ENCODE results near the gene PDE1A.

PDE1A gene

DNA sequence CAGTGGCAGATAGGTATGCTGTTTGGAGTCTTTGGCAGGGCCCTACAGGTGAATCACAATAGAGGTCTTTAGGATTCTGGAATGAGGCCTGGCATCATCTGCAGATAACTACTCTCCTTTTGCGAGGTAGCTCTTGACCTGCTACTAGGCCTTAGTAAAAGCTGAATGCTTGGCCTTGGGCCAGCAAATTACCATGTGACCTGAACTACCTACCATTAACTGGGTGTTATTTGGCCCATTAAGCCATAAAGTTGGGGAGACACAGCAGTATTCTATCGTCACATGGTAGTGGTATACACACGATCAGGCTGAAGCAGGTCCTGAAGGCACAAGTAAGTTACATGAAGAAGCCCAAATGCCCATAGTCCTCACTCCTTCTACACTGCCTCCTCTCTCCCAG is 263.0 kb downstream of the PDE1A start:
- H3K4me3 Mint-ChIP-seq, result no peak overlapping the region
- H3K36me3 Mint-ChIP-seq (ENCODE audit: low read depth), result no peaks in the 10 kb centered on the region
- no peaks in the 10 kb centered on the region for H3K4me1 Mint-ChIP-seq (ENCODE audit: low read depth)
- no peaks in the 10 kb centered on the region for H3K9me3 Mint-ChIP-seq
- H3K27ac Mint-ChIP-seq, result no peak overlapping the region
- H3K27me3 Mint-ChIP-seq (ENCODE audit: low read depth), result peaks cover 3% of the 10 kb centered on the region

GRCh38 chr2:182148344-182148743 is 278.5 kb downstream of the PDE1A start:
- Mint-ChIP-seq H3K27ac (no peak overlapping the region), H3K4me1 (ENCODE audit: low read depth) (no peaks in the 10 kb centered on the region), H3K4me3 (no peak overlapping the region), H3K27me3 (ENCODE audit: low read depth) (no peaks in the 10 kb centered on the region), H3K9me3 (no peaks in the 10 kb centered on the region), H3K36me3 (ENCODE audit: low read depth) (no peaks in the 10 kb centered on the region)

- Mint-ChIP-seq H3K9me3 (no peaks in the 10 kb centered on the region), H3K27me3 (ENCODE audit: low read depth) (no peaks in the 10 kb centered on the region), H3K4me1 (ENCODE audit: low read depth) (no peaks in the 10 kb centered on the region), H3K36me3 (ENCODE audit: low read depth) (no peaks in the 10 kb centered on the region), H3K4me3 (no peak overlapping the region), H3K27ac (no peak overlapping the region)
Observed at GRCh38 chr2:182144776-182145165, 282.1 kb downstream of the PDE1A start.

GRCh38 chr2:182144041-182144775 is 282.6 kb downstream of the PDE1A start:
- H3K9me3 Mint-ChIP-seq, result no peaks in the 10 kb centered on the region

DNA sequence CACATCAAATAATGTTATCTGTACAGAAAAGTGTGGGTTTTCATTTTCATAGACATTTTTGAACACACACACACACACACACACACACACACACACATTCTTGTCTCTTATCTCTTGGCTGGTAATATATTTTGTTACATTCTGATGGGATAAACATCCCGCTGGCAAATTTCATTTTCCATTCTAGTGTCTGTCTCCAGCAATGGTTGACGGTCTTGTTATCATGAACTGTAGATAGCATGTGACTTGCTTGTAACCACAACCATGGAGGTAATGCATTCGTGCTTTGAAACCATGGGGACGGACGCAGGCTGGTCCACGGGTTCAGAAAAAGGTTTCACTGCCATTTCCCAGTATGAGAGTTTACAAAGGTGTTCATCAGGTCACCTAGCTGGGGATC is 284.8 kb downstream of the PDE1A start:
- Mint-ChIP-seq H3K36me3 (ENCODE audit: low read depth) (no peaks in the 10 kb centered on the region), H3K27me3 (ENCODE audit: low read depth) (no peaks in the 10 kb centered on the region), H3K4me1 (ENCODE audit: low read depth) (no peaks in the 10 kb centered on the region), H3K9me3 (no peaks in the 10 kb centered on the region), H3K27ac (no peak overlapping the region), H3K4me3 (no peak overlapping the region)

More at GRCh38 chr2:182144041-182144775, 282.6 kb downstream of the PDE1A start:
- Mint-ChIP-seq H3K4me1 (ENCODE audit: low read depth) (no peaks in the 10 kb centered on the region), H3K4me3 (no peak overlapping the region), H3K36me3 (ENCODE audit: low read depth) (no peaks in the 10 kb centered on the region), H3K27ac (no peak overlapping the region), H3K27me3 (ENCODE audit: low read depth) (no peaks in the 10 kb centered on the region)

GRCh38 chr2:182134201-182134600 is 292.6 kb downstream of the PDE1A start:
- no peak overlapping the region for H3K27ac Mint-ChIP-seq

GRCh38 chr2:182133195-182133891 is 293.5 kb downstream of the PDE1A start:
- Mint-ChIP-seq H3K4me1 (ENCODE audit: low read depth) (no peaks in the 10 kb centered on the region), H3K27ac (no peak overlapping the region), H3K4me3 (no peak overlapping the region), H3K9me3 (no peaks in the 10 kb centered on the region), H3K27me3 (ENCODE audit: low read depth) (no peaks in the 10 kb centered on the region), H3K36me3 (ENCODE audit: low read depth) (no peaks in the 10 kb centered on the region)

More at GRCh38 chr2:182134201-182134600, 292.6 kb downstream of the PDE1A start:
- no peaks in the 10 kb centered on the region for H3K4me1 Mint-ChIP-seq (ENCODE audit: low read depth)
- H3K36me3 Mint-ChIP-seq (ENCODE audit: low read depth), result no peaks in the 10 kb centered on the region
- H3K4me3 Mint-ChIP-seq, result no peak overlapping the region
- H3K9me3 Mint-ChIP-seq, result no peaks in the 10 kb centered on the region
- H3K27me3 Mint-ChIP-seq (ENCODE audit: low read depth), result no peaks in the 10 kb centered on the region

DNA sequence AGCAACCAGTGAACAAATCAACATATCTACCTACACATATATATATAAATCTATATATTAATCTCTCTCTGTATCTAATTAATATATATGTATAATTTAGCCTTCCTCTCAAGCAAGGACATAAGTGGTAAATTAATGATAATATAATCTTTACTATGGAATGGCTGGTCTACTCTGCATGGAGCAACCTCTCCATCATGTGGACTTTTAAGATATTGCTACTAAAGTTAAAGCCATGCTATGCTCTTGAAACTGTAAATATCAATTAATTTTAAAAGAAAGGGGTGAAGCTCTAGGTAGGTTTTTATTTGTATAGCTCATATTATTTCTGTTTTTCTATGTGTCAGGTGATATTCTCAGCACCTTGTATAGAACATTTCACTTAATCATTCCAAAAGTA is 294.2 kb downstream of the PDE1A start:
- H3K4me3 Mint-ChIP-seq, result no peak overlapping the region
- no peaks in the 10 kb centered on the region for H3K9me3 Mint-ChIP-seq
- no peaks in the 10 kb centered on the region for H3K36me3 Mint-ChIP-seq (ENCODE audit: low read depth)
- no peak overlapping the region for H3K27ac Mint-ChIP-seq
- no peaks in the 10 kb centered on the region for H3K4me1 Mint-ChIP-seq (ENCODE audit: low read depth)
- H3K27me3 Mint-ChIP-seq (ENCODE audit: low read depth), result no peaks in the 10 kb centered on the region

- no peak overlapping the region for H3K4me3 Mint-ChIP-seq
- H3K9me3 Mint-ChIP-seq, result no peaks in the 10 kb centered on the region
- peaks cover 5% of the 10 kb centered on the region for H3K27me3 Mint-ChIP-seq (ENCODE audit: low read depth)
- H3K27ac Mint-ChIP-seq, result no peak overlapping the region
- no peaks in the 10 kb centered on the region for H3K4me1 Mint-ChIP-seq (ENCODE audit: low read depth)
- H3K36me3 Mint-ChIP-seq (ENCODE audit: low read depth), result no peaks in the 10 kb centered on the region
Observed at GRCh38 chr2:182128821-182129707, 297.8 kb downstream of the PDE1A start.

GRCh38 chr2:182117196-182117595 is 309.6 kb downstream of the PDE1A start:
- no peaks in the 10 kb centered on the region for H3K4me1 Mint-ChIP-seq (ENCODE audit: low read depth)
- no peaks in the 10 kb centered on the region for H3K36me3 Mint-ChIP-seq (ENCODE audit: low read depth)
- no peaks in the 10 kb centered on the region for H3K9me3 Mint-ChIP-seq
- no peak overlapping the region for H3K4me3 Mint-ChIP-seq
- H3K27ac Mint-ChIP-seq, result no peak overlapping the region
- H3K27me3 Mint-ChIP-seq (ENCODE audit: low read depth), result no peaks in the 10 kb centered on the region

DNA sequence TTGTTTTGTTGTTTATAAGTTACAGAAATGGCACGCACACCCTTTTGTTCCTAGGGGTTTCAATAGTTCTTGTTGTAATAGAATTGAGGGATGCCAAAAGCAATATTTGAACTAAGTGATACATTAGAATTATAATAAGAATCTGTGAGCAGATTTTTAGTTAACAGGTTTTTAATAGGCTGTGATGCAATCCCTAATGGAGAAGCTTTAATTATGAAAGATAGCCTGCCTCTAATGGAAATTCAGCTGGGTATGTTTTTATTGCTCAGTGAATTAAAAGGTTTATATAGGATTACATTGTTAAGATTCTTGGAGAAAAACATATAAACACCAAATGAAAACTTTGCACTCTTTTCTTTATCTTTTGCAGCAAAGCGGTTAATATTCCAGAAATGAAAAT is 310.1 kb downstream of the PDE1A start:
- no peaks in the 10 kb centered on the region for H3K4me1 Mint-ChIP-seq (ENCODE audit: low read depth)
- H3K9me3 Mint-ChIP-seq, result no peaks in the 10 kb centered on the region
- H3K27me3 Mint-ChIP-seq (ENCODE audit: low read depth), result no peaks in the 10 kb centered on the region
- H3K4me3 Mint-ChIP-seq, result no peak overlapping the region
- no peak overlapping the region for H3K27ac Mint-ChIP-seq
- no peaks in the 10 kb centered on the region for H3K36me3 Mint-ChIP-seq (ENCODE audit: low read depth)

DNA sequence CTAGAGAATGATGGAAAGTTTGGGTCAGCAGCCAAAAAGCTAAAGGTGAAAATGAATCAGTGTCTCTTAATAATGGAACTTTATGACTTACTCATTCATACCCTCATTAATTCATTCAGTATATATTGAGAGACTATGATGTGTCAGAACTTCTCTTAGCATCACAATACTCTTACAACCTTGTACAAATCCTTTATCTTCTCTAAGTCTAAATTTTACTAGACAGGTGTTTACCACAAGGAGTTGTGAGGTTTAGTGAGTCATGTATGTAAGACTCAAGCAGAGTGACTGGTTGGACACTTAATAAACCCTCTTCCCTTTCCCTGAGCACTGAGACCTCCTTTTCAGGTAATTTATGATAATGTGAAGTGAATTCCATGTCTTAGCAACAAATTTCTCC is 311.6 kb downstream of the PDE1A start:
- H3K9me3 Mint-ChIP-seq, result no peaks in the 10 kb centered on the region
- no peaks in the 10 kb centered on the region for H3K27me3 Mint-ChIP-seq (ENCODE audit: low read depth)
- H3K27ac Mint-ChIP-seq, result no peak overlapping the region
- no peak overlapping the region for H3K4me3 Mint-ChIP-seq
- no peaks in the 10 kb centered on the region for H3K36me3 Mint-ChIP-seq (ENCODE audit: low read depth)
- no peaks in the 10 kb centered on the region for H3K4me1 Mint-ChIP-seq (ENCODE audit: low read depth)

DNA sequence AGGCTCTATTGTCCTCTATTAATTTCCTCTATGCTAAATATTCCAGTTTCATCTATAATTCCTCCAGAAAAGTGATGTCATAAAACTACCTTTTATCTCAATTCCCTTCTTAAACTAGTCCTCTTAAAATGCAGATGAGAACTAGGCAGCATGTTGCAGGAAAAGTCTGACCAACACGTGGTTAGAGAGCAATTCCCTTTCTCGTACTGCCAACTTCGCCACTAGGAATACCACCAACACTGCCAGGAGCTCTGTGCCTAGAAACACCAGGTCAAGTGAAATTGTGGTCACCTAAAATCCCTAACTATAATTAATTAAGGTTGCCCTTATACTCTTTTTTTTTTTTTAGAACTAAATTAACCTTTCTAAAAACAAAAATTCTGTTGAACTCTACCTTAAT is 313.5 kb downstream of the PDE1A start:
- H3K9me3 Mint-ChIP-seq, result no peaks in the 10 kb centered on the region

GRCh38 chr2:182110347-182110746 is 316.5 kb downstream of the PDE1A start:
- no peaks in the 10 kb centered on the region for H3K36me3 Mint-ChIP-seq (ENCODE audit: low read depth)
- no peaks in the 10 kb centered on the region for H3K27me3 Mint-ChIP-seq (ENCODE audit: low read depth)
- no peak overlapping the region for H3K4me3 Mint-ChIP-seq
- no peaks in the 10 kb centered on the region for H3K9me3 Mint-ChIP-seq
- no peaks in the 10 kb centered on the region for H3K4me1 Mint-ChIP-seq (ENCODE audit: low read depth)
- no peak overlapping the region for H3K27ac Mint-ChIP-seq

More for the DNA sequence above, 313.5 kb downstream of the PDE1A start:
- H3K36me3 Mint-ChIP-seq (ENCODE audit: low read depth), result no peaks in the 10 kb centered on the region
- H3K4me1 Mint-ChIP-seq (ENCODE audit: low read depth), result no peaks in the 10 kb centered on the region
- H3K4me3 Mint-ChIP-seq, result no peak overlapping the region
- H3K27ac Mint-ChIP-seq, result no peak overlapping the region
- no peaks in the 10 kb centered on the region for H3K27me3 Mint-ChIP-seq (ENCODE audit: low read depth)

All from T-helper 1 cell treated with Interleukin-12 subunit alpha and Interleukin-12 subunit beta and Interleukin-4 antibody, amounts not matched to agents 30 μg/mL and 1 μg/mL, for 36 hours (primary cell).